NCI-H1694 treated with DMSO at 0.1 percent for 48 hours (cell line): ENCODE measurements around the gene LHFPL6.
A peak's percentile ranks its signal among the peaks of the same experiment; 100 is the strongest.

Experiments used
- DNase-seq: peaks from one replicate; lab custom pipeline; 2025; lab: John Stamatoyannopoulos, UW

The LHFPL6 gene

DNA sequence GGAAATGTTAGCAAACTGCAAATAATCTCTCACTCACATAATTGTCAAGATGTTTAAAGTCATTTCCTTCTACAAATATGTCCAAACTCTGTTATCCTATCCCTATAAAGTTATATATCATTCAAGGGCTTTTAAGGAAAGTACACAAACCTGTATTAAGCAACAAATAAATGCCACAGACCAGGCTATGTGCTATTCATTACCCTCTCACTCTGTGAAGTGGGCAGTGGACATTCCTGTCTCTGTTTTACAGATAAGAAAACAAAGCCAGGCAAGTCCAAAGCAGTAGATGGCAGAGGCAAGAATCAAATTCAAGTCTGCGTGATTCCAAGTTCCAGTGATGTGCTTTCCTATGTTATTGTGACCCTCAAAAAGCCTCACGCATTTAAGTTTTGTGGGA is 140.6 kb downstream of the LHFPL6 start:
- no peak for DNase-seq

GRCh38 chr13:39461685-39462266 is 141.2 kb downstream of the LHFPL6 start:
- DNase-seq: no peak

DNA sequence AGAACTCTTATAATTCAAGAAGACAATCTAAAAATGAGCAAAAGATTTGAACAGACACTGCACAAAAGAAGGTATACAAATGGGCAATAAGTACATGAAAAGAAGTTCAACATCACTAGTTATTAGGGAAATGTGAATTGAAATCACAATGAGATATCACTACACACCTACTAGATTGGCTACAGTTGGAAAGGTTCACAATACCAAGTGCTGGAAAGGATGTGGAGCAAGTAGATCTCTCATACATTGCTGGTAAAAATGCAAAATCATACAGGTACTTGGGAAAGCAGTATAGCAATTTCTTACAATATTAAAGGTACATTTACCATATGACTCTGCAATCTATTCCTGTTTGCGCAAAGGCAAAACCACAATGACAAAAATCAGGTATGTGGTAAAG is 145.7 kb downstream of the LHFPL6 start:
- no peak for DNase-seq

DNA sequence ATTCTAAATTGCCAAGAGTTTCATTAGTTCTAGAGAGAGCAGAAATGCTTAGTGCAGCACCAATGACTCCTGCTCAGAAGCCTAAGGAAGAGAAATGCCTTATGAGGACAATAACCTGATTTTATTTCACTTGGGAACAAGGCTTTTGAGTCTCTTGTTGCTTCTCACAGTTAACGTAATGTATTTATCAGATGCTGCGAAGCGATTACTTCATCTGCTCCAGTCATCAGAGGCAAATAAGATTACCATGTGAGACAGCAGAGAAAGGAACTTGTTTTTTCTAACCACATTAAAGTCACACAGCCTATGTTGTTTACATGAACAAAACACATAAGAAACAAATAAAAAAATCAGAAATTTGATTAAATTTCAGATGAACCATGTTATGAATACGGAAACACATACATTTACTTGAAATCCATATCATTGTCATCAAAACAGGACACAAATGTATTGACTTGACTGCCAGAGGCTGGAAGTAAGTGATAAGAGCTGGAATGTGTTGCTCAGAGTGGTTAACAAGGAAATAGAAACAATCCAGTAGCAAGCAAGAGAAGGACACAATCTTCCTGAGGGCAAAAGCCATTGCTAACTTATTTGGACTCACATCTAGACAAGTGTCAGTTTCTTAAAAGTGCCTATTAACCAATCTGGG is 147.3 kb downstream of the LHFPL6 start:
- no peak for DNase-seq

GRCh38 chr13:39452834-39453233 is 150.2 kb downstream of the LHFPL6 start:
- DNase-seq: no peak

- no peak for DNase-seq
Measured at GRCh38 chr13:39452417-39452816, 150.6 kb downstream of the LHFPL6 start.

- DNase-seq: peak; percentile 52
Measured at GRCh38 chr13:39451860-39452301, 151.1 kb downstream of the LHFPL6 start.

- peak; percentile 35 for DNase-seq
Measured at GRCh38 chr13:39451301-39451700, 151.7 kb downstream of the LHFPL6 start.

- DNase-seq: no peak
Measured at GRCh38 chr13:39450176-39450575, 152.8 kb downstream of the LHFPL6 start.

DNA sequence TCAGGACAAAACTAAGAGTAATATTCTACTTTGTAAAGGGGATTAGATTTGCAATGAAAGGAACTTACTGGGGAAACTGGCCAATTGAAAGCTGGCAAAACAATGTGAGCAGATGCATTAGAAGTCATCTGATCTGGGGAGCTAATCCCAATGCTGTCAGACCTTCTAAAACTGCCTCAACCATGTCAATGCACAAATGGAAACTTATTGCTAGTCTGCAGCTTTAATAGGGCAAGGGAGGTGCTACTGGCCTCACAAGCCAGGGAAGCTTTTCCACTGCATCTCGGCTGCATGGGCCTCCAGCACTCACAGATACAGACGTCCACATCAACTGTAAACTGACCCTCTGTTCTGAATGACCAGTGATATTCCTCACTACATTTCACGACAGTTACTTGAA is 154.2 kb downstream of the LHFPL6 start:
- DNase-seq: no peak

DNA sequence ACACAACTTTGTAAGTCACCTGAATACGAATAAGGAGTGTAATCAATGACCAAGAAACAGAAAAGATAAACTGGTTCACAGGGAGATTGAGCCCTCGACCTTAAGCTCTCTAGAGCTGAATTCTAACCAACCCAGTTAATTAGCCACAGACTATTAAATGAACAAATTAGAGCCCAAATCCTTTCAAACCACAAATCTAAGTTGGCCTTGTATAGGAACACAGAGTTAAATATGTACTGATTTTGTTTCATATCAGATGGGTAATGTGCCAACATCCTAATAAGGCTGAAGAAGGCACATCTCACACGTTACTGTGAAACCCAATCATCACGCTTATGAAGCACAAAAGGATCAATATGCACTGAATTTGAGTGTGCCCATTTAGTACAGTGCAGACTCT is 156.1 kb downstream of the LHFPL6 start:
- no peak for DNase-seq

- DNase-seq: no peak
Measured at GRCh38 chr13:39444866-39445265, 158.1 kb downstream of the LHFPL6 start.

DNA sequence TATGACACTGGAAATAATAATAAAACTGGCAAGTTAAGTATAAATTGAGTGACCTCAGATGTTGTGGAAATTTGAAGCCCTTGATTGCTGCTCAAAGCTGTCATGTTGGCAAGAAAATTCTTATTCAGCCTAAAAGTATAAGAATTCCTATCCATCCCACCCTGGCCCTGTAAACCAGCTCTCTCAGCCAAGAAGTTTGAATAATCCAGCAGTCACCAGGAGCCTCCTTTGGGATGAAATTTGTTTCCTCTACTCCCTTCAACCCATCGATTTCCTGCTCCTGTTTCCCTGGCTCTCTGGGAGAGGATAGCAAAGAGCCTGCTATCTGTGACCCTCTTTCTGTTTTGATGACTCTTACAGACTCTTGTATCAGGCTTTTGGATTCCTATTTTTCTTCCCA is 169.3 kb downstream of the LHFPL6 start:
- peak; percentile 17 for DNase-seq

GRCh38 chr13:39432196-39432595 is 170.8 kb downstream of the LHFPL6 start:
- no peak for DNase-seq

- no peak for DNase-seq
Measured at GRCh38 chr13:39422845-39423565, 180.0 kb downstream of the LHFPL6 start.

- DNase-seq: no peak
Measured at GRCh38 chr13:39419876-39420275, 183.1 kb downstream of the LHFPL6 start.

GRCh38 chr13:39419068-39419467 is 183.9 kb downstream of the LHFPL6 start:
- DNase-seq: no peak

DNA sequence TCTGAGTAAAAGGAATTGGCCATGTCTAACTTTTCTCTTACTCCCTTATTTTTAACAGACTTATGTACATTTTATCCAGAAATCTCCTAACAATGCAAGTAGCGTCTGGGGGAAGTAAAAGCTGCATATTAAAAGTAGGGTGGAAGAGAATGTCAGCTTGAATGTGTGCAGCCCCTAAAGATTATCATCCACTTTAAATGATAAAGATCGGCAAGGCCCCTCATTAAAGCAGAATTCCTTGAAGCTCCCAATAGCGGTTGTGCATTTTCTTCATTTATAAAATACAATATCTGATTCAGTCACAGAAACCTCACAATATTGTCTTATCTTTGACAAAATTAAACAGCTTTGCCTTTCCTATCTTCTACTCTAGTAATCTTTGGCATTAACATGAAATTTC is 184.6 kb downstream of the LHFPL6 start:
- no peak for DNase-seq

- no peak for DNase-seq
Measured at GRCh38 chr13:39417643-39418042, 185.3 kb downstream of the LHFPL6 start.

- no peak for DNase-seq
Measured at GRCh38 chr13:39417131-39417530, 185.9 kb downstream of the LHFPL6 start.

DNA sequence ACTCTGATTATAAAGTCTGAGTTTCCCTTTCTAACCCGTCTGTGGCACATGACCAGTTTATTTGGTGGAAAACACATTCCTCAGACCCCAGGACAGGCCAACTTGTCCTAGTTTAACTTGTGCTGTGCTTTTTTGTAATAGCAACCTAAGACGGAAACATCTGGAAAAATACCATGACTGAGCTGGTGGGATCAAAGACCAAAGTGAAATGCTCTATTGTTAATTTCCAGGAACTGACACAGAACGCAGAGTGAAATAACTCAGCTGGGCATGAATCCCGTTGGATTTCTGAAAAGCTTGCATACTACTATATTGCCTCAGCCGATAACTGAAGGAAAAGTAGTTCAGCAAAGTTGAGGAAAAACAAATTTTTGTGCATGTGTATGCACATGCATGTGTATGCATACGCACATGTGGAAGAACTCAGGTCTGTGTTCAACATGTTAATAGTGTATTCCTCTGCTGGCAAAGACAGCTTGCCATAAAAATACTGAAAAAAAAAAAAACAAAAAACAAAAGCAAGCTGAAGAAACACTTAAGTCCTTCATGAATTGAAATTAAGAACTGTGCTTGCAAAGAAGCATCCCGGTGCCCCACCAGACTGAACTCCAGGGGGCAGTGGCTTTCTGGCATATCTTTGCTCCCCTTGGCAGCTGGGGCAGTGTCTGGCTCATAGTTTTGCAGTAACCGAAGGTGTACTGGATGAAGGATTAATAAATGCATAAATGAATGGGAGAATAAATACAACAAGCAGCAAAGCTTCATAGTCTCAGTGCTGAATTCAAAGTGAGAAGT is 187.8 kb downstream of the LHFPL6 start:
- peak; percentile 35 for DNase-seq

GRCh38 chr13:39414339-39414738 is 188.7 kb downstream of the LHFPL6 start:
- DNase-seq: no peak

DNA sequence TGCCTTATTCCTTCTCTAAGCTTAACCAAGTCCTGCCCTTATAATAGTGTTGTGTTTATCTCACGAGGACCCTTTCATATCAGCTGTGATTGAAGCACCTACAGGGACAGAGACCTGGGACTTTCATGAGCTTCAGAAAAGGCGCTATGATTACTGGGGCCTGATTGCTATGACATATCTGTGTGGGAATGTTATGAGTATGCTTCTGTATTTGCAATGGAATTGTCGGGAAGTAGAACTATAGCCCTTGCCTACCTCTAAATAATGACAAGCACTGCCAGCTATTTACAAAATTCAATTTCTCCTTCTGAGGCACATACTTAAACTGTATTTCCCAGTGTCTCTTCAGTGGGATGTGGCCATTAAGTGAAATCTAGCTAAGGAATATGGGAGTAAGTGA is 191.5 kb downstream of the LHFPL6 start:
- no peak for DNase-seq
